Muscle of arm (tissue), 14 donors: ENCODE results near the gene PXK. TPM values are rescaled to one million over a fixed set of nuclear protein-coding genes. Genes with fewer than 3 reads are reported as not detected.
"Not testable (repeated sequence)": the region's sequence is repeated elsewhere in the genome, so short reads cannot be mapped to it uniquely, and the experiment has no call there.

Source experiments
- DNase-seq: peaks from one replicate; pipeline ENCODE4 v3.0.0-alpha.2; 2013
- long read RNA-seq, 11 donors: transcript quantifications; one replicate each; lab custom pipeline, GENCODE V29; 2026
- polyA plus RNA-seq, 12 donors: library from polyadenylated mRNA; unstranded; fragments of 120-200 nt; gene quantifications; one replicate each; pipeline ENCODE4 v1.2.1, GENCODE V29; 2013; ENCODE audit not compliant: insufficient read length in 12 of 12

Gene PXK
- 10 to 100 TPM in 11 of 12 donors, not detected in 1; 16.5 to 45.0 (median 25.0) TPM for polyA plus RNA-seq
- long read RNA-seq, donor 1, partial matches to known transcripts, result 0 of 1 reads
- long read RNA-seq, donor 1, other reads (novel, unspliced or antisense), result 0 of 1 reads
- long read RNA-seq, donor 2, partial matches to known transcripts, result 190 of 194 reads
- long read RNA-seq, donor 2, other reads (novel, unspliced or antisense), result 0 of 194 reads
- long read RNA-seq, donor 3, partial matches to known transcripts, result 5 of 7 reads
- long read RNA-seq, donor 3, other reads (novel, unspliced or antisense), result 0 of 7 reads
- long read RNA-seq, donor 4, result 0 reads
- long read RNA-seq, donor 5, partial matches to known transcripts, result 0 of 2 reads
- long read RNA-seq, donor 5, other reads (novel, unspliced or antisense), result 0 of 2 reads
- long read RNA-seq, donor 6, partial matches to known transcripts, result 0 of 2 reads
- long read RNA-seq, donor 6, other reads (novel, unspliced or antisense), result 0 of 2 reads
- long read RNA-seq, donor 7, partial matches to known transcripts, result 0 of 1 reads
- long read RNA-seq, donor 7, other reads (novel, unspliced or antisense), result 0 of 1 reads
- long read RNA-seq, donor 8, result 0 reads
- long read RNA-seq, donor 9, result 0 reads
- long read RNA-seq, donor 10, partial matches to known transcripts, result 0 of 1 reads
- long read RNA-seq, donor 10, other reads (novel, unspliced or antisense), result 0 of 1 reads
- long read RNA-seq, donor 11, partial matches to known transcripts, result 106 of 177 reads
- long read RNA-seq, donor 11, other reads (novel, unspliced or antisense), result 68 of 177 reads

DNA sequence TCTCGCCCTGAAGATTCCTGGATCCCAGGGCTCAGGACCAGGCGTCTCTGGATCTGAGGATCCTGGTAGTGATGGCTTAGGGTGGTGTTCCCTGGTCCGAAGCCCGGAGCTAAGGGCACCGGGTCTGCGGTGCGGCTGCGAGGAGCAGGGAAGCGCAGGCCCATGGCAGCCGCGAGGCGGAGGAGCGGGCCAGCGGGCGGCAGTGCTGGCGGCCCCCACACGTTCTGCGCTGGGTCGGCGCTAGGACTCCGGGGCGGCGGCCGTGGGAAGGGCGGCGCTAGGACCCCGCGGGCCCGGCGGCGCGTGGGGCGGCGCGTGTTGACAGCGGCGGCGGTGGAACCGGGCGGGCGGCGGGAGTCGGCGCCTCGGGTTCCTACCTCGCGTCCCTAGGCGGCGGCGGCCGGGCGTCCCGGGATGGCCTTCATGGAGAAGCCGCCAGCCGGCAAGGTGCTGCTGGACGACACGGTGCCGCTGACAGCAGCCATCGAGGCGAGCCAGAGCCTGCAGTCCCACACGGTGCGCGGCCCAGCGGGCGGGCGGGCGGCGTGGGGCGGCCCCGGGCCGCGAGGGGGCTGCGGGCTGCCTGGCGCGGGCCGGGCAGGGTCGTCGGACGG lies at the start of gene PXK:
Gene PXK, plus strand, starts transcription at position 318 of the 614 bp plus-strand sequence. Its CDS starts 97 bp downstream, at position 415.
- DNase-seq, result peak; percentile 67

DNA sequence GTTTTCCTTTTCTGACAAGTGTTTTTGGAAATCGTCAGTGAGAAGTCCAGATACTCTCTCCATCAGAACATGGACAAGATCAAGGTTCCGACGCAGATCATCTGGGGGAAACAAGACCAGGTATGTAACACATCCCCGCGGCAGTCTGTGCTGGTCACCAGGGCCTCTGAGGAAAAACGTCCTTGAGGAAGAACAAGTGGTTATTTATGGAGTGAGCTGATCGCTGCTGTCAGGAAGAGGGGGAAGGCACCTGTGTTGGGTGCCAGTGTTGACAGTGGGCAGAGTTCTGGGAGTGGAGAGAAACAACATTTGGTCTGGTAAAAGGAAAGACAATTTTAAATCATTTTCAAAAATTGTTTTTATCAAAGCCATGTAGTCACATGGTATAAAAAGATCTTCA lies 47.4 kb upstream of the PXK start:
- no peak for DNase-seq

DNA sequence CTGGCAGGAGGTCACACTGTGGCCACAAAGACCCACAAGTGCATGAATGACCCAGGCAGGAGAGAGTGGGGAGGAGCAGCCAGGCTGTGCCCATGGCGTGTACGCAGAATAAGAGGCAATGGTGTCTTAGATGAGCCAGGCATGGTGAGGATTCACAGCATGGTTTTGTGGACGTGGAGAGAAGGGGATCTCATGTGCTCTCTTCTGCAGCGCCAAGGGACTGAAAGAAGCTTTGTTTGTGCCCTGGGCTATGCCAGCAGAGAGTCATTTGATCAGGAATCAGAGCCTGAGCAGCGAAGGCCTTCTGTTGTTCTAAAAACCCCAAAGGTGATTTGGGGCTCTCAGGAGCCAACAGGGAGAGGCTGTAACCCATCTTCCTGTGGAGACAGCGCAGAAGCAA lies 45.3 kb upstream of the PXK start:
- no peak for DNase-seq

DNA sequence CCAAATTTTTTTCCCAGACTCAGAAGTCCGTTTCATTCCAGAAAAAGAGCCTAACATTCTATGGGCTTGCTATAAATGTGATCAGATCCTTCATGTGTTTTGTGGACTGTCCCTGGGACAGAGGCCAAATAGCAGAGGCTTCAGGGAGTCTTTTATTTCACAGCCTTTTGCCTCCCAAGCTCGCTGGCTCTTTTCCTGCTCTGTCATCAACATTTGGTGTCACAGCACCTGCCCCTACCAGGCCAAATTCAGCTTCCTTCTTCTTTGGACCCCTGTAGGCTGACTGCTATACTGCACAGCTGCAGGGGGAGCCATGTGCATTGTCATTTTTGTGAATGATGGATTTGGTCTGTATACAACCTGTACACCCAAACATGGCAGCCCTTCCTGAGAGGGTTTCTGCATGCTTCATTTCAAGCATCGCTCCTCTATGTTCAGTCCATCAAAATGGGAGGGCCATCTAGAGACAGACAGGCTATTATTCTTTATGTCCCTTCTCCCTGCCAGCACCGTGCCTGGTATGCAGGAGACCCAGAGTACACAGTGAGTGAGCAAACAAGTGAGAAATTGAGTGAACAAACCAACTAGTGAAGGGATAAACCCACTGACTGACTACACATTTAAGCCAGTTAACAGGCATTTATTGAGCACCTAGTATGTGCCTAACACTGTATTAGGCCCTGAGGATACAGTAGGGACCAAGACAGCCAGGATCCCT lies 44.5 kb upstream of the PXK start:
- no peak for DNase-seq

DNA sequence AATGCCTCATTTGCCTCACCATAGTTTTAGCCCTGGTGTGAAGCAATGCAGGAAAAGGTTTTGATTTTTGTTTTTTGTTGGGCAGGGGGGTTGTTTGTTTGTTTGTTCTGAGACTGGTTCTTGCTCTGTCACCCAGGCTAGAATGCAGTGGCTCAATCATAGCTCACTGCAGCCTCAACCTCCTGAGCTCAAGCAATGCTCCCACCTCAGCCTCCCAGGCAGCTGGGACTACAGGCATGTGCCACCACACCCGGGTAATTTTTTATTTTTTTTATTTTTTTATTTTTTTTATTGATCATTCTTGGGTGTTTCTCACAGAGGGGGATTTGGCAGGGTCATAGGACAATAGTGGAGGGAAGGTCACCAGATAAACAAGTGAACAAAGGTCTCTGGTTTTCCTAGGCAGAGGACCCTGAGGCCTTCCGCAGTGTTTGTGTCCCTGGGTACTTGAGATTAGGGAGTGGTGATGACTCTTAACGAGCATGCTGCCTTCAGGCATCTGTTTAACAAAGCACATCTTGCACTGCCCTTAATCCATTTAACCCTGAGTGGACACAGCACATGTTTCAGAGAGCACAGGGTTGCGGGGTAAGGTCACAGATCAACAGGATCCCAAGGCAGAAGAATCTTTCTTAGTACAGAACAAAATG lies 43.6 kb upstream of the PXK start:
- not testable (repeated sequence) for DNase-seq

DNA sequence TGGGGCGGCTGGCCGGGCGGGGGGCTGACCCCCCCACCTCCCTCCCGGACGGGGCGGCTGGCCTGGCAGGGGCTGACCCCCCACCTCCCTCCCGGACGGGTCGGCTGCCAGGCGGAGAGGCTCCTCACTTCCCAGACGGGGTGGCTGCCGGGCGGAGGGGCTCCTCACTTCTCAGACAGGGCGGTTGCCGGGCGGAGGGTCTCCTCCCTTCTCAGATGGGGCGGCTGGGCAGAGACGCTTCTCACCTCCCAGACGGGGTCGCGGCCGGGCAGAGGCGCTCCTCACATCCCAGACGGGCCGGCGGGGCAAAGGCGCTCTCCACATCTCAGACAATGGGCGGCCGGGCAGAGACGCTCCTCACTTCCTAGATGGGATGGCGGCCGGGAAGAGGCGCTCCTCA lies 42.2 kb upstream of the PXK start:
- not testable (repeated sequence) for DNase-seq

DNA sequence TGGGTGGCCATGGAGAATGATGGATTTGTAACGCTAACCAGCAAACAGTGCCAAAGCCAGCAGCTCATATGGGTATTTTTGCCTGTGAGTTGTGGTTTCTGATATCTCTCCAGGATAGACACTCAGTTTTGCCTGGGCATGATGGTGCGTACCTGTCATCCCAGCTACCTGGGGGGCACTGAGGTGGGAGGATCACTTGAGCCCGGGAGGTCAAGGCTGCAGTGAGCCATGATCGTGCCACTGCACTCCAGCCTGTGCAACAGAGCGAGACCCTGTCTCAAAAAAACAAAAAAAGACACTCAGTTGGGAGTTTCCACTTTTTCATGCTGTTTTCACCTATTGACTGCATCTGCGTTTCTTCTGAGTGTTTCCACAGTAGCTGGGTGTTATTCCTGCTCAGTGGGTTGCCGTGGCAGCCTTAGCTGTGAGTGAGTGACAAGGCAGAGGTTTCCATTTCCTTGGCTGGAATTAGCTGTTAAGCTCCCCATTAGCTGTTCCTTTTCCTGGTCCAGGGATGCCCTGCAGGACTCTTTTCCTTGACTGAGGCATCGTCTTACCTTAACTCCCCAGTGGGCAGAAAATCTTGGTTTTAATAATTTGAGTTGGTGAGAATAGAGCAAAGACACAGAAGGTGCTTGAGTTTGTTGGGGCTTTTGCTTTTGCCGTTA lies 40.9 kb upstream of the PXK start:
- no peak for DNase-seq

DNA sequence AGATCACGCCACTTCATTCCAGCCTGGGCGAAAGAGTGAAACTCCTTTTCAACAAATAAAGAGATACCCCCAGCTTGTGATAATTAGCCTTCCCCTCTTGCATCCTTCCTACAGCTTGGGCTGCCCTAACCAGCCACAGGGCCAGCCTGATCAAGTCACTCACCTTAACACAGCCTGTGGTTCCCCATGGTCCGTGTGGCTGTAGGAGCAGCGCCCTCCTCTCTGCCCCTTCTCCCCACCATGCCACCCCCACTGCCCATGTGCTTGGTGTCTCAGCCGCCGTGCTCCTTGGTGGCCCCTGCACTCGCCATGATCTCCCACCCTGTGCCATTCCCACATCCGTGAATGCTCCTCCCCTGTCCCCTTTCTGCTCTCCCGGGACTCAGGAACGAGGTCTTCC lies 39.8 kb upstream of the PXK start:
- no peak for DNase-seq

DNA sequence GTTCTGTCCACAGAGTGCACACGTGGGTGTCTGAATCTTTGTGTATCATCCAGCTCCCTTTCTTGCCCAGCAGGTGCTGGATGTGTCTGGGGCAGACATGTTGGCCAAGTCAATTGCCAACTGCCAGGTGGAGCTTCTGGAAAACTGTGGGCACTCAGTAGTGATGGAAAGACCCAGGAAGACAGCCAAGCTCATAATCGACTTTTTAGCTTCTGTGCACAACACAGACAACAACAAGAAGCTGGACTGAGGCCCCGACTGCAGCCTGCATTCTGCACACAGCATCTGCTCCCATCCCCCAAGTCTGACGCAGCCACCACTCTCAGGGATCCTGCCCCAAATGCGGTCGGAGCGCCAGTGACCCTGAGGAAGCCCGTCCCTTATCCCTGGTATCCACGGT lies 39.2 kb upstream of the PXK start:
- DNase-seq, result no peak

DNA sequence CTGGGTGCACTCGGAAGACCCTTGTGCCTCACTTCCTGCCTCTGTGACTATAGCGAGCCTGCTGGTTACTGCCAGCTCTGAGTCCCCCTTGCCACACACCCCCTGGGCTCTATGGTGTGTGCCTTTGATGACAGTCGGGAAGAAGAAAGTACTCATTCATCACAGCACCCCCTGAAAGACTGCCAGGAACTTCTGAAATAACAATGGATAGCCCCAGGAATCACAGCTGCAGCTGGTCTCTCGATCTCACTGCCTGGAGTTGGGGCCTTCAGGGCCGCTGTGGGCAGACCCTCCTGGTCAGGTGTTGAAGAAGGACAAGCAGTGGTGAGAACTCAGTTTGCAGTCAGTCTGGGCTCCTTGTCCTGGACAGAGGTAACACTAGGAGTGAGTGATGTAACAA lies 36.4 kb upstream of the PXK start:
- no peak for DNase-seq

DNA sequence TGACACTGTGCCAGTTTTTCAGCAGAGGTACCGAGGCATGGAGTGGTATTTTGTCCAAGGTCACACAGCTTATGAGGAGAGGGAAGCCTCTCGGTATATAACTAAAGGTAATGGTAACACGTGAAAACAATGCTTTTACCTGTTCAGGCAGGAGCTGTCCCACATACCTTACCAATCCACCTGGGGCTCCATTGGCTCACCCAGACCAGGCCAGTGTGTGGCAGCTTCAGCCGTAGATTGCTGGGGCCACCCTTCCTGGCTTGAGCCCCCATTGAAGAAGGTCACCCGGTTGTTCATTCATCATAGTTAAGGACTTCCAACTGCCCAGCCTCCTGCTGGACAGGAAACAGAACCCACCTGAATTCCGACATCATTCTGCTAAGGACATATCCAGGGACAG lies 35.8 kb upstream of the PXK start:
- DNase-seq, result no peak

DNA sequence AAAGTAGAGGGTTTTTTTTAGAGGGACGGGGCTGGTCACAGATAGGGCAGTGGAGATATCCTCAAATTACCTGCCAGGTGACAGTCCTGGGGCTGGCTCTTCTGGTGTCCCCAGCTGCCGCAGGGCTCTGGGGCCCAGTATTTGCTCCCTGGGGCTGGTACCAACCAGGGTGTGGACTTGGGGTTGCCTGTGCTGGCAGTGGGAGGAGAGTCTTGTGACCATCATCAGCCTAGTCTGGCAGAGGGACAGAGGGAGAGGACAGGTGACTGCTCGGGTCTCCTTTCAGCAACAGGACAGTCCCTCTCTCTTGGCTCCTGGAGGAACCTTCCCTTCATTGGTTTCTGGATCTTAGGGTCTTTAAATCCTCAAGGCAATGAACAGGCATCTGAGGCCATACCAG lies 34.5 kb upstream of the PXK start:
- DNase-seq, result no peak

DNA sequence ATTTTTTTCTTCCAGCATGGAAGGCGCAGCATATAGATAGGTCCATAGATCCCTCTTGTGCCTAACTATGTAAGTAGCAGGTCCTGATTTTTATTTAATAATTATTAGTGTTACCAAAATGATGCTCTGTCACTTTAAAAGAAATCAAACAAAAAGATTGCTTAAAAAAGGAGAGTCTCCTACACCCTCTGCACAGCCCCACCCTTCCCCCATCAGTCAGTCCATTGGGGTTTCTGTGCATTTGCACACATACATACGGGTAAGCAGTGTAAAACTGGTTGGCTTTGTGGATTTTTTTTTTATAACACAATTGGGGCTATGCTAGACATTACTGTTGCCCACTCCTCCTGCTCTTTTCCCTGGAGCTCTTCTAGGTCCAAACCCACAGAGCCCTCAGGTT lies 33.6 kb upstream of the PXK start:
- DNase-seq, result no peak

DNA sequence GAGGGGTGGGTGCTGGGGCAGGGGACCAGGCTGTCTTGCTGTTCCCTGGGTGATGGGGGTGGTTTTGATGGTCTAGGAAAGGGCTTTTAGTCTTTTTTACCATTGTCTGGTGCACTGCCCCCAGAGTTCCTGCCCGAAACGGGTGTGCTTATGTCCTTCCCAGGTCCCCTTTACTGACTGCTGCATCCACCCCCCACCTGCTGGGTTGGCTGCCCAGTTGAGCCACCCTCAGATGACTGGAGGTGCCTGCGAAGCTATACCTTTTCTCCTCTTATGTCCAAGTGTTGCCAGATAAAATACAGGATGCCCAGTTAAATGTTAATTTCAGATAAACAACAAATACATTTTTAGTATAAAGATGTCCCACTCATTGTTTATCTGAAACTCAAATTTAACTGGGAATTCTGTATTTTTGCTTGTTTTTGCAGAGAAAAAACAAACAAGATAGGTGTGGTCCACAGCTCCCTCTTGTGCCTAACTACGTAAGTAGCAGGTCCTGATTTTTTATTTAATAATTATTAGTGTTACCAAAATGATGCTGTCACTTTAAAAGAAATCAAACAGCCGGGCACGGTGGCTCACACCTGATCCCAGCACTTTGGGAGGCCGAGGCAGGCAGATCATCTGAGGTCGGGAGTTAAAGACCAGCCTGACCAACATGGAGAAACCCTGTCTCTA lies 32.7 kb upstream of the PXK start:
- DNase-seq, result peak; percentile 48

DNA sequence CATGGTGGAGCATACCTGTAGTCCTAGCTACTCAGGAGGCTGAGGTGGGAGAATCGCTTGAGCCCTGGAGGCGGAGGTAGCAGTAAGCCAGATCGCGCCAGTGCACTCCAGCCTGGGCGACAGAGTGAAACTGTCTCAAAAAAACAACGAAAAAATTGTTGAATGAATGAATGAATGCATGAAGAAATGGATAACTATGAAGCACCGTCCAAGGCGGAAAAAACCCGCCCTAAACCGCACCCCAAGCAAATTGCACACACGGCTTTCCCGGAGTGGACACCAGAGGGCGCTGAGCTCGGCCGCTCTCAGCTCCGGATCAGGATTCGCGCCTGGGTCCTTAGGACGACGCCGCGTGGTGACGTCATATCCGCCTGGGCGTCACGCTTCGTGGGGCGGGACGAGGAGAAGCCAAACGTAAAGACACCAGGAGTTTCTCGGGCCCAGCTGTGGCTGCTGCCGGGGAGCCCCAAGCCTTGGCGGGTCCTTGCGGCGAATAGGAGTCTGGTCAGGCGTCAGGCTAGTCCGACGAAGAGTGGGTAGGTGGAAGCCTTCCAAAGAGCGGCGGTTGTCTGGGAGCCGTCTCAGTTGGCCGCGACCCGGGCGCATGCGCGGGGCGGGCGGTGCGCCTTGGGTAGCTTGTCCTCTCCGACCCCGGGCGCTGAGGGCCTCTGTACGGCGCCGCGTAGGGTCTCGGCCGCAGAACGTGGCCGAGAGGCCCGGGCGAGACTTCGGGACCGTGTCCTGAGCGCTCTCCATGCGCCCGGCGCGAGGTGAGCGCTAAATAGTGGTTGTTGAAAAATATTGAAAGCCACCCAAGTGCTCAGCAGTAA lies 26.6 kb upstream of the PXK start, which contains the start of the genes HTD2 and RPP14:
Gene HTD2, plus strand, starts transcription at position 639 of the 830 bp plus-strand sequence. CDS start 11,094 bp downstream, outside the sequence.
Gene RPP14, plus strand, starts transcription at position 364 of the 830 bp plus-strand sequence. CDS start 4,085 bp downstream, outside the sequence.
- peak; percentile 100 for DNase-seq

DNA sequence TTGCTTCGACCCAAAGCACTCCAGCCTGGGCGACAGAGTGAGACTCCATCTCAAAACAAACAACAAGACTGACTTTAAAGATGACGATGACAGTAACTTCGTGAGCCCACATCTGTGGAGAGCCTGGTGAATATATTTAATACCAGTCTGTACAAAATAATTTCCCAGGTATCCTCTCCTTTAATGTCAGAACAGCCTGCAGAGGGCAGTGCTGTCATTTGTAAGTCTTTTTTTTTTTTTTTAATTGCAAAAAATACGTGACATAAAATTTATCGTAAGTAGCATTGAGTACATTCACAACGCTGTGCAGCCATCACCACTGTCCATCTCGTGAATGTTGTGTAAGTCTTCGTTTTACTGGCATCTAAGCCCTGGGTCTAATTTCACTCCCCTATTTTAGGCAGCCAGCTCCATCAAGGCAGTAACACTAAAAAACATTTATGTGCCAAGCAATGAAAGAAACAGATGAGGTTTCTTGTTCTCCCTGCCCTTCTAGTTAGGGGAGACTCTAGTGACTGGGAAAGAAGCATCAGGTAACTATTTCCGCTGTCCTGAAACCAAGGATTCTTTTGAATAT lies 25.0 kb upstream of the PXK start:
- DNase-seq, result peak; percentile 36

DNA sequence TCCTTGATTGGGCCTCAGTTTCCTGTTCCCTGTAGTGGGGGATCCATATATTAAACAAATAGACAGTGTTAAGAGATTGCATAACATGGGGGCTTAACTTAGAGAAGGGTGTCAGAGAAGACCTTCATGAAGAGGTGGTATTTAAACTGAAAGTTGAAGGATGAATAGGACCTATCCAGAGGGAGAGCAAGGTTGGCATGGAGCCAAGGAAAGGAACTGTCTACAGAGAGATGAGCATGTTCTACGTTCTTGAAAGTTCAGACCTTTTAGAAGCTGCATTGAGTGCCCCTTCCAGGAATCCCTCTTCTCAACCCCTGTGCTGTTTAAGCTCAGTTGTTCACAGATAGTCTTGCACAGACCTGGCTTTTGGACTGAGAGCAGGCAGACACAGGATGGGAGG lies 24.0 kb upstream of the PXK start:
- DNase-seq, result no peak

DNA sequence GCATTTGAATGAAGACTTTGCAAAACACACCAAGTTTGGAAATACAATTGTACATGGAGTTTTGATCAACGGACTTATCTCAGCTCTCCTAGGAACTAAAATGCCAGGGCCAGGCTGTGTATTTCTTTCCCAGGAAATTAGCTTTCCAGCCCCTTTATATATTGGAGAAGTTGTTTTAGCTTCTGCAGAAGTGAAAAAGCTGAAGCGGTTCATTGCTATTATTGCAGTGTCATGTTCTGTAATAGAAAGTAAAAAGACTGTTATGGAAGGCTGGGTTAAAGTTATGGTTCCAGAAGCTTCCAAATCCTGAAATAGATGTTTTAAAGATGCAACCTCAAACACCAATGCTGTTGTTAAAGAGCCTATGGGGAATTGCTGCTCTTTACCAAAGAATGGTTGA lies 14.9 kb upstream of the PXK start:
- no peak for DNase-seq

DNA sequence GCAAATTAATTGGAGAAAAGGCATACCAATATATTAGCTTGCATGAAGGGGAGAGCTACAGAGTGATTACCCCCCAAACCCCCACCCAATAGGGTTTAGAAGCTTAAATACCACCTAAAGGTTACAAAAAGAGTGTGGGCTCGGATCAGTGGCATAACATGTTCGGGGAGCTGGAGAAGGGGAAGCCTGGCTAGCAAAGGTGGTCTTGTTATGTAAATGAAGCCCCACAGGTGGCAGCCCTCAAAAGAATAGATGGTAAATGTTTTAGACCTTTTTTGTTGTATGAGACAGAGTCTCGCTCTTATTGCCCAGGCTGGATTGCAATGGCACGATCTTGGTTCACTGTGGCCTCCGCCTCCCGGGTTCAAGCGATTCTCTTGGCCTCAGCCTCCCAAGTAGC lies 10.9 kb upstream of the PXK start:
- DNase-seq, result no peak
